Non-pigmented ciliary epithelial cell (primary cell): ENCODE results near the gene HTR3E.
"Not testable (repeated sequence)": the region's sequence is repeated elsewhere in the genome, so short reads cannot be mapped to it uniquely, and the experiment has no call there.

Source experiments
- DNase-seq: peaks from one replicate; pipeline ENCODE4 v3.0.0-alpha.2; 2010; ENCODE audit warnings: low read depth

HTR3E gene

GRCh38 chr3:184096811-184097383 lies at the start of gene HTR3E:
TSS of gene HTR3E (plus strand) at chr3:184097064. CDS start at chr3:184097530, 466 bp downstream.
- no peak for DNase-seq

GRCh38 chr3:184050217-184050847 lies 46.5 kb upstream of the HTR3E start:
- DNase-seq = no peak

DNA sequence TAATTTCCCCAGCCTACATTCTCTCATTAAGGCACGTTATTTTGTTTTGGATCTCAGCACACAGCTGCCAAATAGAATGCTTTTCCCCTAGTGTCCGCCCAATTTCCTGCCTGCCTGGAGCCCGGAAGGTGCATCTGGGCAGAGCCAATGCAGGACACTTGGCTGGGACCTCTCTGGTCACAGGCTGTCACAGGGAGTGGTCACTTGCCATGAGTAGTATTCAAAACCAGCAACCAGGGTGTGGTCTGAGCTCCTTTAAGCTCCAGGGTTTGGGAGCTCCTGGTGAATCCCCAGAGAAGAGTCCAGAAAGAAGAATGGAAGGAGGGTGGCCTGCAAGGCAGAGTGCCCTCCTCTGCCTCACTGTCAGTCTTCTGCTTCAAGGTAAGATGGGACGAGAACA lies 44.1 kb upstream of the HTR3E start, which contains the start of gene HTR3C:
TSS of gene HTR3C (plus strand) at position 281 of the 400 bp plus-strand sequence. CDS start at position 315, 34 bp downstream.
- no peak for DNase-seq

DNA sequence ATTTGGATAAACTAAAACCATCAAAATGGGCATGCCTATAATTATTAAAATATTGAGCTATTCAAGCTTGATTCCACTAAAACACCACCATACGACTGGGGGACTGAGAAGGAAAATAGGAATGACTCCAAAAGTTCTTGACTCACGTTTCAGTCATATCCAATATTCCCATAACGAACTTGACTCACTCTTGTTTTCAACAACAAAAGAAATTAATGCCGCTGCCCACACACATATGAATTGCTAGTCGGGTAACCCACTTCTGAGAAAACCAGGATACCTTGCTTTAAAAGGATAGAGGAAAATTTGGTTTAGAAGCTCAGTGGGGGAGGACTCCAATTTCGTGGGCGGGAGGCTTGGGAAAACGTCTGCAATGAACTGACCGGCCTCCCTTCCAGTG lies 38.8 kb upstream of the HTR3E start:
- no peak for DNase-seq

- no peak for DNase-seq
Observed at GRCh38 chr3:184059424-184059823, 37.4 kb upstream of the HTR3E start.

DNA sequence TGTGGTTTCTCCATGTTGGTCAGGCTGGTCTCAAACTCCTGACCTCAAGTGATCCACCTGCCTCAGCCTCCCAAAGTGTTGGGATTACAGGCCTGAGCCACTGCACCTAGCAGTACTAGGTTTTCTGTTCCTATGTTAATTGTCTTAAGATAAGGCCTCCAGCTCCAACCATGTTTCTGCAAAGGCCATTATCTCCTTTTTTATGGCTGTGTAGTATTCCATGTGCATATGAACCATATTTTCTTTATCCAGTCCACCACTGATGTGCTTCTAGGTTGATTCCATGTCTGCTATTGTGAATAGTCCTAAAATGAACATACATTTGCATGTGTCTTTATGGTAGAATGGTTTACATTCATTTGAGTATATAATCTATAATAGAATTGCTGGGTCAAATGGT lies 34.2 kb upstream of the HTR3E start:
- DNase-seq = no peak

- DNase-seq = no peak
Observed at GRCh38 chr3:184066211-184066610, 30.7 kb upstream of the HTR3E start.

- no peak for DNase-seq
Observed at GRCh38 chr3:184067573-184068055, 29.2 kb upstream of the HTR3E start.

- no peak for DNase-seq
Observed at GRCh38 chr3:184068344-184068743, 28.5 kb upstream of the HTR3E start.

DNA sequence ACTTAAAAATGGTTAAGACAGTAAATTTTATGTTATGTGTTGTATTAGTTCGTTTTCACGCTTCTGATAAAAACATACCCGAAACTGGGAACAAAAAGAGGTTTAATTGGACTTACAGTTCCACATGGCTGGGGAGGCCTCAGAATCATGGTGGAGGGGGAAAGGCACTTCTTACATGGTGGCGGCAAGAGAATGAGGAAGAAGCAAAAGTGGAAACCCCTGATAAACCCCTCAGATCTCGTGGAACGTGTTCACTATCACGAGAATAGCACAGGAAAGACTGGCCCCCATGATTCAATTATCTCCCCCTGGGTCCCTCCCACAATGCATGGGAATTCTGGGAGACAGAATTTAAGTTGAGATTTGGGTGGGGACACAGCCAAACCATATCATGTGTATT lies 25.7 kb upstream of the HTR3E start:
- not testable (repeated sequence) for DNase-seq

GRCh38 chr3:184073621-184074020 lies 23.2 kb upstream of the HTR3E start:
- DNase-seq = no peak

DNA sequence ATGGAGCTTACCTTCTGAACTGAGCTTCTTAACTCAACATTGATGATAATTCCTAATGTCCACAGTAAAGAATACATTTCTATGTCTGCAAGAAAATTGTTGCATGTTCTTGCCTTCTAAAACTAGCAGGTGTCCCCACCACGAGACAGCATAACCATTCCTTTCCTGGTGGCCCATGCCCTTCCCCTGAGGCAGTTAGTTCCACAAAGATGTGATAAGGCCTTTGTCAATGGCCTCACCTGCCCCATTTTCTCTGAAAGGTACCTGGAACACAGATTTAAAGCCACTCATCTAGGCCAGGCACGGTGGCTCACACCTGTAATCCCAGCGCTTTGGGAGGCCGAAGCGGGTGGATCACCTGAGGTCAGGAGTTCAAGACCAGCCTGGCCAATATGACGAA lies 21.0 kb upstream of the HTR3E start:
- DNase-seq = no peak

GRCh38 chr3:184077881-184078280 lies 19.0 kb upstream of the HTR3E start:
- DNase-seq = no peak

- DNase-seq = no peak
Observed at GRCh38 chr3:184078851-184079250, 18.0 kb upstream of the HTR3E start.

DNA sequence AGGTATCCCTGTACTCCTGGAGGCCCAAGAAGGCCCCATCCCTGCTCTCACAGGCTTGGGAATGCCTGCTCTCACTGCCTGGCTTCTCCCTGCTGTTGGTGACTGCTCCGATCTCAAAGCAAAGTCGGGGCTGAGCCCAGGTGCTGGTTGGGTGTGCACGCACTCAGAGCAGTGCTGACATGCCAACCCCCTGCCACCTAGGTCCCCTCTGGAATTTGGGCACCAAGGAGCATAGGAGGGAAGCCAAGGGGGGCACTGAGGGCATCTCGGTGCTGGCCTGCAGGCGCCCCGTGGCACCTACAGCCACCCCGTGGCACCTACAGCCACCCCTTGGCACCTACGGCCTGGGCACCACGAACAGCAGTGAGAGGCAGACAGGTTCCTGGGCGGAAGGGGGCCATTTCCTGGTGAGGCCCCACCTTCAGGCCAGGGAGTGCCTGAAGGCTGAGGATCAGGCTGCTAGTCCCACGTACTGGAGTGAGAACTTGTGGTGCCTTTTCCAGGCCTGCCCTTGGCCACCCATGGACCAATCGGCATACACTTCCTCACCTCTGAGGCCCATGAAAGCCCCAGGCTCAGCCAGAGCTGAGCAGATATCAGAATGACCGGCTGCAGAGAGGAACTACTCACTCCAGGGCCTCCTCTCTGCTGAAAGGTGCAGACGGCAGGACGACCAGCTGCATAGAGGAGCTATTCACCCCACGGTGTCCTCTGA lies 15.6 kb upstream of the HTR3E start:
- no peak for DNase-seq

DNA sequence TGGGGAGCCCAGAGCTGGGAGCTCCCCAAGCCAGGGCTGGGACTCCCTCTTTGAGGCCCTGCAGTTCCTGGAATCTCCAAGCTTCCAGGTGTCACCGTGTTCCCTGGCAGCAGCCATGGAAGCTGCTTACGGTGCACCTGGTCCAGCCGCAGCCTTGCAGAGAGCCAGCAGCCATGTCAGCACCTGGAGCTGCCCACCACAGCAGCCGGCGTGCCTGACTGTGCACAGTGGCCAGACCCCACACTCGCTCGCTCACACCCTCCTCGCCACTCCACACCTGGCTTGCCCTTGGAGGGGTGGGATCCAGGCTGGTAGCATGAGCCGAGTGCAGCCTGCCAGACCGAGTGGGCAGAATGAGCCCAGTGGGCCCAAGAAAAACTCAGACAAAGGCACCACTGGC lies 14.8 kb upstream of the HTR3E start:
- no peak for DNase-seq

- no peak for DNase-seq
Observed at GRCh38 chr3:184082465-184082864, 14.4 kb upstream of the HTR3E start.

DNA sequence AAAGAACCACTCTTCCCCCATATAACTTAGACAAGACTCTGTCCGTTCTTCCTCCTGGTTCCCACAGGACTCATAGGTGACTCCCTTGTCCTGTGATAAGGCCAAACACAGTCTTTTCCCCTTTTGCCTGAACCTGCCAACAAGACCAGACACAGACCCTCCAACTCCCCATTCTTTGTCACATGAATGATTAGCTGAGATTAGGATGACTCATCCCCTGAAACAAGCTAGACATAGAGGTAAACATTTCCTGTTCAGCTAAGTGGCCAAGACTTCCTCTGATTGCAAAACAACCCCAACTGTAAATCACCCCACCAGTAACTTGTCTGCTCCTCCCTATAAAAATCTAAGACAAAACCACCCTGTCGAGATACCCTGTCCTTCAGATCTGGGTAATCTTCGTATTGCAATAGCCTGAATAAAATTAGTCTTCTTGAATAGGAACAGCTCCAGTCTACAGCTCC lies 11.4 kb upstream of the HTR3E start:
- DNase-seq = no peak

DNA sequence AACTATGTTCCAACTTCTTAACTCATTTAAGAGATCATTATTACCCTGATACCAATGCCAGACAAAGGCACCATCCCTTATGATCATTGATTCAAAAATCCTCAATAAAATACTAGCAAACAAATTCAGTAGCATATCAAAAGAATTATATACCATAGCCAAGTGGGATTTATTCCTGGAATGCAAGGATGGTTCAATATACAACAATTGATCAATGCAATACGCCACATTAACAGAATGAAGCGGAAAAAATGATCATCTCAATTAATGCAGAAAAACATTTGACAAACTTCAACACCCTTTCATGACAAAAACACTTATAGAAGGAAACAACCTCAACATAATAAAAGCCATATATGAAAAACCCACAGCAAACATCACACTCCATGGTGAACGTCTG lies 4.7 kb upstream of the HTR3E start:
- no peak for DNase-seq

DNA sequence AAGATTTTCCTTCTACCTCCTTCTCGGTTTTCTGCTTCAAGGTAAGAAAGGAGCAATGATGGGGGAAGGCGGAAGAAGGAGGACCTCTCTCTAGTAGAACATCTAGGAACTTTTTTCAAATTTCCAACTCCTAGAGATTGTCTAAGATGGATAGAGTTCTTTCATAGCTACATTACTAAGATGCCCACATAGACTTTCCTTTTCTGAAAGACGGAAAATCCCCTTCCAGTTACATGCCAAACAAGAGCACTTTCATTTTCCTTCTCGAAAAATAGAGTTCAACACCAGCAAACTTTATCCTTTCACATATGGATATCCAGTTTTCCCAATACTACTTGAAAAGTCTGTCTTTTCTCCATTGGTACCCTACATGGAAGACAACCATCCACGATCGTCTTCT lies 692 bp downstream of the HTR3E start:
- no peak for DNase-seq

GRCh38 chr3:184099806-184100686 lies 3.2 kb downstream of the HTR3E start:
- no peak for DNase-seq

DNA sequence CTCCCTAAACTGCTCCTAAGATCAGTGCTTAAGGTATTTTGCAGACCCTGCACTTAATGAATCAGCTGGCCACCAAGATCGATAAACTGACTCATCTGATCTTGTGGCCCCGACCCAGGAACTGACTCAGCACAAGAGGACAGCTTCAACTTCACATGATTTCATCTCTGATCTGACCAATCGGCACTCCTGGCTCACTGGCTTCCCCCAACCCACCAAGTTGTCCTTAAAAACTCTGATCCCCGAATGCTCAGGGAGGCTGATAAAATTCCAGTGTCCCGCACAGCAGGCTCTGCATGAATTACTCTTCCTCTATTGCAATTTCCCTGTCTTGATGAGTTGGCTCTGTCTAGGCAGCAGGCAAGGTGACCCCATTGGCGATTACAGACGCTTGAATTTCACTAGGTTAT lies 13.5 kb downstream of the HTR3E start:
- no peak for DNase-seq
